HG02623 (cell line): Measurements from ENCODE around the gene NIFK.
"Not testable (repeated sequence)": the region's sequence is repeated elsewhere in the genome, so short reads cannot be mapped to it uniquely, and the experiment has no call there.

Experiments
- ATAC-seq: cut with Tn5 transposase; IDR thresholded peaks from one replicate; pipeline ENCODE4 v1.9.1; 2021; ENCODE audit warnings: moderate library complexity; ENCODE audit not compliant: unreplicated experiment

Gene NIFK

DNA sequence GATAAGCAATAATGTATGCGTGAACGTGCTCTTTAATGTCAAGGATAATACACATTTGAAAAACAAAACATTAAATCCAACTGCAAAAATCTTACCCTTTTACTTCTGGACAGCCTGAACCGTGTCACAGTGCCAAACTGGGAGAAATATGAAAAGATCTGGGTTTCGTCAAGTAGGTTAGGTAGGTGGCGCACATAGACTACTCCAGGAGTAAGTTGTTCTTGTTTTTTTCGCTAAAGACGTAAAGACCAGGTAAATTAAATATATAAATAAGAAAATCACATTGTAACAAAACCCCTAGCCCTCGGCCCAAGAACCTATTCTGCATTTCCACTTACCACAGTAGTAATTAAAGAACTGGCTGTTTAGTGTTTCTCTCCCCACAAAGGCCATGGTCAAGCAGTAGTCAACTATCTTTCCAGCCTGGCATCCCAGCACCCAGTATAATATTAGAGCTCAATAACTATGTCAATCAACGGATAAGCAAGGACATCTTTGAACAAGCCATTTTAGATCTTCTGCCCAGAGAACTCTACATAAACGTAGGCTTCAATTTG lies 1.1 kb downstream of the NIFK start:
- no peak for ATAC-seq

GRCh38 chr2:121734544-121734943 lies 2.1 kb downstream of the NIFK start:
- not testable (repeated sequence) for ATAC-seq

DNA sequence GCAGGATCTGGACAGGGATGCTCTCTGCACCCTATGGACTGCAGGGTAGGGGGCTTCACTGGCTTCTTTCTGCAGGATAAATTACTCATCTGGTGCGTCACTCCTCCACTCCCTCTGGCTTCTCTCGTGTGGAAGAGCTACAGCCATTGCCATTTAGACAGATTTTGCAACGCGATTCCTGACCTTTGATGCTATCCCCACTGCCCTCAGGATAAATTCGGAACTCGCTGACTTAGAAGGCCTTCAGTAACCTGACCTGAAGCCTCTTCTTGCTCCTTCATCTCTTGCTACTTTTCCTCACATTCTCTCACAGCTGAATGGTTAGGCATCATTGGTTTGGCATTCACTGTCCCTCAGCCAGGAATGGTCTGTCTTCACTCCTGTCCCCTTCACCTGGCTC lies 5.3 kb downstream of the NIFK start:
- ATAC-seq: no peak

- no peak for ATAC-seq
Observed at GRCh38 chr2:121727950-121728349, 8.7 kb downstream of the NIFK start.

DNA sequence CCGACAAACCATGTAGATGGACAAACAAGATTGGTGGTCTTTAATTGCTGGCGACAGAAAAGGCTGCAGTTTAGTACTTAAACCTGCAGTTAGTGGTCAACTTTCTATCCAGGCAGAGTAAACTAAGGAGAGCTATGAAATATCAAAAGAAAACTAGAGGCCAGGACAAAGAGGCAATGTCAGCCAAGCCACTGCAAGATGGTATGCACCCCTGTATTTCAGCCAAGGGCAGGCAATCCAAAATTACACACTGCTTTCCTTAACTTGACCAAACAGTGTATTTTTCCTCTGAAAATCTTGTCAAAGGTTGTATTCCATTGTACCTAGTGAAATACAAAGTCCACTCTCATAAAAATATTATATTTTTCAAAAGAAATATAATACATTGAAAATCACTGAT lies 9.3 kb downstream of the NIFK start:
- ATAC-seq: no peak

GRCh38 chr2:121723316-121723715 lies 13.4 kb downstream of the NIFK start:
- no peak for ATAC-seq

DNA sequence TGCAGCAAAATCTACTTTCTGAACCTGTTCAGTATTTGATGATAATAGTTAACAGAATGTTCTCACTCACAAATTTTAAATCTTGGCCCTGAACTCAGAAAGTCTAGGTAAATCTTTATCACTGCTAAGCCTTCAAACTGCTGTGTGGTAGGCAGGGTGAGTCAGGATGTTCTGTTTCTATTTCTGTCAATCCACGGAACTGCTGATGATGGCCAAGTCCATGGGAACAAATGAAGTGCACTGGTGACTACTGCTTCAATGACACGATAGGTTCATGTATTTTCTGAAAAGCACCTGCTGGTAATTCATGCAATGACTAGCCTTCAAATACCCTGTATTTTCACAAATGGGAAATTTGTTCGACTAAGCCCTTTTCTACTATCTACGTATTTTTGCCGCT lies 14.2 kb downstream of the NIFK start:
- no peak for ATAC-seq

DNA sequence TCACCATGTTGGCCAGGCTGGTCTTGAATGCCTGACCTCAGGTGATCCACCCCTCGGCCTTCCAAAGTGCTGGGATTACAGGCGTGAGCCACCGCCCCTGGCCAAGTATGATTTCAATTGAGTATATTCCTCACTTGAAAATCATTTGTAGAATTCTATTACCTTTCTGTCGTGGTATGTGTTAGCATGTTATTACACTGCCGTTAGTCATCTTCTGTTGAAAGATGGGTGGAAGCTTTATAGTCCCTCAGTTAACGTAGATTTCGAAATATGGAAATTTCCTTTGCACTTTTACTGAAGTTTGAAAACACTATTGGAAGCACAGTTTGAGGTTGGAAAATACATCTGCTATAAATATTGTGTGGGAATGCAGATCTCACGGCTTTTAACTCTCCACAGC lies 14.7 kb downstream of the NIFK start:
- ATAC-seq: no peak

GRCh38 chr2:121717529-121717928 lies 19.1 kb downstream of the NIFK start:
- no peak for ATAC-seq

DNA sequence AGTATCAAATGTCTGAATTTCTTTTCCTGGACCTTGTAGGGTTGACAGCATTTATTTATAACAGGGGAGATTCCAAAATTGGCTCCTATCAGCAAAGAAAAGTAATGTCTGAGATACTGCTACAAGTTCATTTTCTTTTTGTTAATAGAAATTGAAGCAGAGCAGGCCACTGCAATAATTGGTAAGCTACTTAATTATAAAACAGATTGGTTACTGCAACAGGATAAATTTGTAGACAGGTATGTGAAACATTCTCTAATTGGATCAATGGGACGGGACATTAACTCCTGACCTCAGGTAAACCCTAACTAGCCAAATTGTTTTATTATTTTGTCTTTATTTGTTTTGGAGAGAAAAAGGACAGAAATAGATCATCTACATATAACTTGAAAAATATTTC lies 20.5 kb downstream of the NIFK start:
- no peak for ATAC-seq

GRCh38 chr2:121711481-121711880 lies 25.2 kb downstream of the NIFK start:
- ATAC-seq: not testable (repeated sequence)

DNA sequence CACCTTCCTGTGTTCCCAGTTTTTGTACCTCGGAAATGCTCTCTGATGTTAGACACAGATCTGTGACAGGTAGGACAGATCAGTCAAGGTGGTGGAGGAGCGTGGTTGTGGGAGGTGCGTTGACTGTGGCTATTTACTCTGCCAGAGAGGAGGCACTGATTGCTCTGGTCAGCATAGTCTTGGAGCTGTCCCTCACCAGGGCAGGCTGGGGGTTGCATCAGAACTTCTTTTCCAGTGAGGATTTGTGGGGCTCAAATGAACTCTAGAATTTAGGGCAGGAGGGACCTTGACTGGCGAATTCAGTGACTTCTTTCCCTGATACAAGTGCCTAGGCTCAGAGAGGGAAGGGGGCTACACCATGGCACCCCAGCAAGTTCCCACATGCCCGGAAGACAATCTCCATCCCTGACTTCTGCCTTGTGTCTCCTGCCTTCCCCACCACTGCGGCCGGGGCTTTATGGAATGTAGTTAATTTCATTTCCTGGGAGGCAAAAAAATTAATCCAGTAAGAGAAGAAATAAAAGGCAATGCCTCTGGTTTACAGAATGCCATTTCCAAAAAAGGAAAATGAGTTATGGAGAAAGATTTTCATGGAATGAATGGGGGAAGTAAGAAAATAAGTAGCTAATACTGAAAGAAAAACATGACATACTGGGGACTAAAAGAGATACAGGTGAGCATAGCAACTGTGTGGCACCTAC lies 26.1 kb downstream of the NIFK start:
- ATAC-seq: no peak

DNA sequence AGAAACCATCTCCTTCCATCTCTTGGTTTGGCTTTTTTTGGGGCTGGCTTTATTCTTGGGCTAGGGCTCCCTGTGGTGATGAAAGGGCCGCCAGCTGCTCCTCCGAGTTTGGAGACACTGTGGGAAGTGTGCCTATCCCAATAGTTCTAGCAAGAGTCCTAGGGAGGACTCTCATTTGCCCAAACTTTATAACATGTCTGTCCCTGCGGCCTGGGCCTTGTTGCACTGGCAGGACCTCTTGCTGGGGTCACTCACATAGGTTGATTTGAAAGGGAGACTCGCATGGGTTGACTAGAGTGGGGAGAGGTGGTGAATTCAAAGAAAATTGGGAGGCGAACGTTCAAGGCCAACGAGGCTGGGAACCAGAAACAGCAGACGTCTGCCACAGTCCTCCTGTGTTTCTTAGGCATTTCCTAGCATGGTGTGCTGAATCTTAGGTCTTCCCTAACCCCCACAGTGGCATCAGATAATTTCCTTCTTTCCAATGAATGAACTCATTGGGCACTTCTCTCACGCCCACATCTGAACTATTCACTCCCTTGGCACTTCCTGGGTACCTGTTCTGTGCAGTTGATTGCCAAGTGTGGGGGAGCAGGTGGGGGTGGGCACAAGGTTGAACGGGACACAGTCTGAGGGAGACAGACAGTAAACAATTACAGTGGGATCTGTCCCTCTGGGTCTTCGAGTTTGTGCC lies 26.8 kb downstream of the NIFK start:
- no peak for ATAC-seq

DNA sequence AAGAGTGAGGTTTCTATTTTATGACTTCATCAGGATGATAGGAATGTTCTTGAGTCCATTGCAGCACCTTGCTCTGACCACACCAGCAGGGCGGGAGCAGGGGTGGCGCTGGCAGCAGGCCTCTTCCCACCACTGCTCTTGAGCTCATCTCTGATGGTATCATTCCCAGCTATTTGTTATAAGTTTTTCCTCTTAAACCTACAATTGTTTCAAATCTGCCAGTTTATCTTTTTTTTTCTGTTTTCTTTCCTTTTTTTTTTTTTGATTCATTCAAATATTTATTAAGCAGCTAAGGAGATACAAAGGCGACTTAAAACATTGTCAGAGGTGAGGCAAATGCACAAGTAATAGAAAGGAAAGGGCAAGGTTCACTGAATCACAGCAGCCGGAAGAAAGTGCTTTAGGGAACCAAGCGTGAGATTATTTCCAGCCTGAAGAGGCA lies 28.7 kb downstream of the NIFK start:
- no peak for ATAC-seq

- ATAC-seq: no peak
Observed at GRCh38 chr2:121707344-121707919, 29.2 kb downstream of the NIFK start.

DNA sequence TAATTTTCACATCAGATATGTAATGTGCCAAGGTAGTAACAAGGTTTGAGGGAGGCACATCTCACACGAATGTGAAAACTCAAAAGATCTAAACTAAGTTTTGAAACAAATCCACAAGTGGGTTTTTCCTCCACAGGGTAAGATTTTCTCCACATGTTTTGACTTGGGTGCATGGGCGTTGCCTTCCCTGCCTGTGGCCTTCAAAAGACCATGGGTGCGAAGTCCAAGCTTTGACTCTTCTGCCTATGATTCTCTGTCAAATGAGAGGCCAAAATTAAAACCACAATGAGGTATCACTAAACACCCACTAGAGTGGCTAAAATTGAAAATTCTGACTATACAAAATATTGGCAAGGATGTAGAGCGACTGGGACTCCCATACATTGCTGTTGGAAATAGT lies 30.7 kb downstream of the NIFK start:
- ATAC-seq: no peak

DNA sequence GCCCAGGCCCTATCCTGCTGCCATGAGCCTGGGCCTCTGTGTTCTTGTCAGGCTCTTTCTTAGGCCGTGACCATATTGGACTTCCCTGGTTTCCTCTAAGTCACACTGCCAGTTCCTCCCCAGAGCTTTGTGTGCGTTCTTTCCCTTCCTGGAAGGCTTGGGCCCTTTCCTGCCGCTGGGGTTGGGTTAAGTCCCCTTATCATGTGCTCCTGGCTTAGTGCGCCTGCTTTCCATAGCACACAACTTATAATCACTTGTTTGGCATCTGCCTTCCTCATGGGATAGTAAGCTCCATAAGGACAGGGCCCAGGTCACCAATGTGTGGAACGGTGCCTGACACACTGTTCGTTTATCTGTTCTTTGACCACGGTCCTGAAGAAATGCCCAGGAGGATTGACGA lies 31.3 kb downstream of the NIFK start:
- ATAC-seq: no peak

DNA sequence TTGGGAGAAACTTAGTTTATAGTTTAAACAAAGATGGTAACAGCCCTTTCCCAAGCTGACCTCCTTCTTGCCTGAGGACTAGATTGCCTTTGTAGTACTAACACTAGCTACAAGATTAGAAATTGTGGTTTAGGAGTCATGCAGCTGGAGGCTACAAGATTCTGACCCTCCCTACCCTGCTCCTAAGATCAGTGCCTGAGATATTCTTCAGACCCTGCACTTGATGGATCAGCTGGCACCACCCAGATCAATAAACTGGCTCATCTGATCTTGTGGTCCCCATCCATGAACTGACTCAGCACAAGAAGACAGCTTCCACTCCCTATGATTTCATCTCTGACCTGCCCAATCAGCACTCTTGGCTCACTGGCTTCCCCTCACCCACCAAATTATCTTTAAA lies 34.9 kb downstream of the NIFK start:
- ATAC-seq: not testable (repeated sequence)

GRCh38 chr2:121699421-121700333 lies 37.0 kb downstream of the NIFK start:
- ATAC-seq: peak; percentile 97

DNA sequence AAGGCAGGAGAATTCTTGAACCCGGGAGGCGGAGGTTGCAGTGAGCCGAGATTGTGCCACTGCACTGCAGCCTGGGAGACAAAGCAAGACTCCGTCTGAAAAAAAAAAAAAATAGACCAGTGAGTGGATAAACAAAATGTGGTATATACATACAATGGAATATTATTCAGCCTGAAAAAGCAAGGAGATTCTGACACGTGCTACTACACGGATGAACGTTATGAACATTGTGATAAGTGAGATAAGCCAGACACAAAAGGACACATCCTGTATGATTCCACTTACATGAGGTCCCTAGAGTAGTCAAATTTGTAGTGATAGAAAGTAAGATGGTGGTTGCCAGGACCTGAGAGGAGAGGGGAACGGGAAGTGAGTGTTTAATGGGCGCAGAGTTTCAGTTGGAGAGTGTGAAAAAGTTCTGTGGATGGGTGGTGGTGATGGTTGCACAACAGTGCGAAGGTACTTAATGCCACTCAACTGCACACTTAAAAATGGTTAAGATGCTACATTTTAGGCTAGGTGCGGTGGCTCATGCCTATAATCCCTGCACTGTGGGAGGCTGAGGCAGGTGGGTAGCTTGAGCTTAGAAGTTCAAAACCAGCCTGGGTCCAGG lies 38.3 kb downstream of the NIFK start:
- ATAC-seq: no peak
